AG04449 (cell line): Measurements from ENCODE around the gene PCDHA8.

Experiments
- CTCF ChIA-PET: fragments of 350-600 bp; formaldehyde crosslinking; extraction: SDS; loops from one replicate; lab custom pipeline; 2021; ENCODE audit warnings: antibody characterized with exemption; lab: Yijun Ruan, JAX
- POLR2A ChIA-PET: fragments of 400-600, 350-600 bp; formaldehyde crosslinking; extraction: SDS; loops from one replicate; lab custom pipeline; 2020; ENCODE audit warnings: antibody characterized with exemption, inconsistent platforms; lab: Yijun Ruan, JAX
- DNase-seq: peaks from one replicate; pipeline ENCODE4 v3.0.0-alpha.2; 2010; ENCODE audit warnings: low read depth, low spot score
- H3K4me3 ChIP-seq: 2 replicates; pipeline ENCODE4 v1.5.1; 2011; ENCODE audit warnings: low read depth, mild to moderate bottlenecking, control low read depth, low read length
- CTCF ChIP-seq: IDR thresholded peaks from one replicate; pipeline ENCODE4 v1.5.1; 2011; ENCODE audit warnings: mild to moderate bottlenecking, moderate library complexity, low read length, control low read depth, inconsistent platforms; ENCODE audit not compliant: insufficient read depth; ENCODE audit errors: missing control alignments

PCDHA8 gene

GRCh38 chr5:140882591-140882899 is 41.6 kb downstream of the PCDHA8 start:
- ChIA-PET CTCF (no interaction called here), POLR2A (no interaction called here)
- no peak overlapping the region for H3K4me3 ChIP-seq
- TF ChIP-seq CTCF: no peak
- no peak for DNase-seq

GRCh38 chr5:140883373-140883772 is 42.4 kb downstream of the PCDHA8 start:
- DNase-seq: no peak
- TF ChIP-seq CTCF: no peak
- H3K4me3 ChIP-seq: no peak overlapping the region
- CTCF ChIA-PET: no interaction called here
- POLR2A ChIA-PET: no interaction called here

- TF ChIP-seq CTCF: no peak
- no peak for DNase-seq
- H3K4me3 ChIP-seq: no peak overlapping the region
- ChIA-PET CTCF (no interaction called here), POLR2A (no interaction called here)
These were observed 43.1 kb downstream of the PCDHA8 start for GRCh38 chr5:140883927-140884697.
